HepG2 (cell line): Measurements from ENCODE around the gene SUPT4H1. TPM values are rescaled to one million over a fixed set of nuclear protein-coding genes. Genes with fewer than 3 reads are reported as not detected.

Experiments used
- ATAC-seq: fragments of 200-7000 bp; cut with Tn5 transposase; 3 replicates; pipeline ENCODE4 v1.9.1; 2020; ENCODE audit warnings: mild to moderate bottlenecking, moderate library complexity
- BruUV-seq: library from RNA; stranded (reverse); fragments of 400-500 nt; replicated peaks from 2 replicates; lab custom pipeline; 2021; lab: Mats Ljungman, UMichigan
- CTCF ChIA-PET: fragments of 300-600 bp; formaldehyde crosslinking; extraction: SDS; loops from one replicate; lab custom pipeline; 2021; ENCODE audit warnings: low total read pairs, inconsistent platforms, low intra/inter-chr PET ratio; lab: Yijun Ruan, JAX
- POLR2A ChIA-PET: fragments of 350-600 bp; sonication (Branson Sonifier 250); formaldehyde crosslinking; loops from one replicate; lab custom pipeline; 2020; ENCODE audit warnings: antibody characterized with exemption, inconsistent platforms; lab: Yijun Ruan, JAX
- DNase-seq: peaks from one replicate; pipeline ENCODE4 v3.0.0-alpha.2; 2015; ENCODE audit warnings: low spot score
- FAIRE-seq: peaks from 3 replicates; lab custom pipeline; 2011; peaks lifted over from hg19 to GRCh38; lab: Jason Lieb, UNC
- H2AFZ ChIP-seq: one replicate; pipeline ENCODE4 v1.6.1; 2011; ENCODE audit warnings: low read length, inconsistent platforms
- H3K27ac ChIP-seq: fragments of 300-600 bp; 3 replicates; pipeline ENCODE4 v1.8.0; 2011; ENCODE audit warnings: mixed run types, mild to moderate bottlenecking, mixed read lengths, low read length, inconsistent platforms; ENCODE audit not compliant: insufficient read depth; ENCODE audit errors: extremely low read length
- H3K27me3 ChIP-seq, 2 experiments: fragments of 200-600 bp in 1 of 2; 2 replicates in 1 of 2; 3 replicates in 1 of 2; pipeline versions ENCODE4 v1.6.0 to v1.8.0; 2011; ENCODE audit warnings: low read length in 2 of 2, mild to moderate bottlenecking in 2 of 2, moderate library complexity in 2 of 2, inconsistent platforms in 1 of 2; ENCODE audit not compliant: insufficient read depth in 2 of 2, control insufficient read depth in 1 of 2
- H3K36me3 ChIP-seq, 2 experiments: fragments of 200-600 bp in 1 of 2; replicated peaks in 1 of 2; 2 replicates in 1 of 2; 3 replicates in 1 of 2; pipeline versions ENCODE4 v1.5.1 to v1.8.0; 2011; ENCODE audit warnings: low read length in 2 of 2, inconsistent platforms in 1 of 2; ENCODE audit not compliant: insufficient read depth in 2 of 2, control insufficient read depth in 1 of 2
- H3K4me1 ChIP-seq: 2 replicates; pipeline ENCODE4 v1.5.1; 2012; ENCODE audit warnings: low read length, inconsistent platforms; ENCODE audit not compliant: insufficient read depth
- H3K4me2 ChIP-seq: 2 replicates; pipeline ENCODE4 v1.6.0; 2011; ENCODE audit warnings: low read depth, low read length, inconsistent platforms
- H3K4me3 ChIP-seq, 3 experiments: fragments of 200-600 bp in 1 of 3; sonication (generic), shearing (Covaris generic) in 1 of 3; replicated peaks in 1 of 3; 2 replicates each; pipeline ENCODE4 v1.5.1; 2011 to 2016; ENCODE audit warnings: low read length in 3 of 3, inconsistent platforms in 2 of 3, low read depth in 2 of 3, mild to moderate bottlenecking in 2 of 3, control low read depth in 1 of 3, mixed read lengths in 1 of 3; ENCODE audit not compliant: insufficient read depth in 1 of 3
- H3K79me2 ChIP-seq: one replicate; pipeline ENCODE4 v1.6.1; 2011; ENCODE audit warnings: low read length, inconsistent platforms; ENCODE audit not compliant: insufficient read depth
- H3K9ac ChIP-seq: 2 replicates; pipeline ENCODE4 v1.6.0; 2011; ENCODE audit warnings: mild to moderate bottlenecking, low read depth, low read length, inconsistent platforms; ENCODE audit not compliant: insufficient read depth
- H3K9me3 ChIP-seq: 2 replicates; pipeline ENCODE4 v1.5.1; 2012; ENCODE audit warnings: mild to moderate bottlenecking, low read length
- H4K20me1 ChIP-seq: 2 replicates; pipeline ENCODE4 v1.6.0; 2011; ENCODE audit warnings: inconsistent platforms, mild to moderate bottlenecking, low read length, moderate library complexity; ENCODE audit not compliant: insufficient read depth
- CREB1 ChIP-seq, 2 experiments: fragments of 450-650 bp in 1 of 2; IDR thresholded peaks; 2 replicates each; pipeline ENCODE4 v1.6.1; 2016 to 2017; ENCODE audit warnings: control low read depth in 1 of 2, mild to moderate bottlenecking in 1 of 2, missing compliant biosample characterization in 1 of 2, missing genetic modification characterization in 1 of 2
- POGZ ChIP-seq: sonication (generic); formaldehyde crosslinking; IDR thresholded peaks from 2 replicates; pipeline ENCODE4 v1.4.0; 2020; ENCODE audit warnings: mild to moderate bottlenecking, missing genetic modification reagents
- RBM39 ChIP-seq: fragments of 200-400 bp; formaldehyde crosslinking; IDR thresholded peaks from one replicate; pipeline ENCODE4 v1.6.1; 2018; ENCODE audit warnings: antibody characterized with exemption, mild to moderate bottlenecking, low read depth, low read length; ENCODE audit not compliant: poor library complexity, severe bottlenecking
- SRSF4 ChIP-seq: fragments of 200-400 bp; formaldehyde crosslinking; IDR thresholded peaks from one replicate; pipeline ENCODE4 v1.6.1; 2018; ENCODE audit warnings: mild to moderate bottlenecking, low read depth, low read length, moderate library complexity; ENCODE audit not compliant: poor library complexity, severe bottlenecking
- SRSF9 ChIP-seq: fragments of 200-400 bp; formaldehyde crosslinking; IDR thresholded peaks from 2 replicates; pipeline ENCODE4 v1.6.1; 2018; ENCODE audit warnings: borderline replicate concordance, mild to moderate bottlenecking, low read depth, low read length; ENCODE audit not compliant: insufficient read depth, poor library complexity, severe bottlenecking
- ZKSCAN8 ChIP-seq: IDR thresholded peaks from 2 replicates; pipeline ENCODE4 v1.6.1; 2016; ENCODE audit warnings: borderline replicate concordance, missing genetic modification reagents, missing compliant biosample characterization
- ZNF44 ChIP-seq: sonication (generic); formaldehyde crosslinking; IDR thresholded peaks from 2 replicates; pipeline ENCODE4 v1.5.1; 2020; ENCODE audit warnings: mild to moderate bottlenecking, missing genetic modification reagents
- WGBS: methylation state at CpG from one replicate; pipeline ENCODE4 v1.1.6; 2017; ENCODE audit warnings: low lambda C conversion rate; 5-methylcytosine and 5-hydroxymethylcytosine counted together
- in situ Hi-C: cut with HindIII; loops from 2 replicates; pipeline ENCODE4 v1.10.0; 2017; ENCODE audit warnings: low pct_unique_long_range_greater_than_20kb; ENCODE audit not compliant: extremely low pct_ligation_motif_present
- intact Hi-C: fragments of 100-400 bp; cut with micrococcal nuclease; formaldehyde crosslinking; loops from one replicate; pipeline ENCODE4 v1.10.0; 2022; ENCODE audit not compliant: unreplicated experiment
- polyA plus RNA-seq, 8 experiments: library from polyadenylated mRNA; depleted of rRNA in 3 of 8; stranded (reverse) in 7 of 8; unstranded in 1 of 8; fragments of >200 nt; fragmentation: Illumina TruSeq in 4 of 8; extraction: Trizol in 4 of 8; gene quantifications; 2 replicates each; pipeline versions ENCODE4 v1.2.1 to v1.2.3, GENCODE V29; 2011 to 2016; ENCODE audit warnings: low read depth in 4 of 8, missing spikeins in 1 of 8, mixed read lengths in 1 of 8; ENCODE audit not compliant: insufficient read depth in 1 of 8
- total RNA-seq, 5 experiments: library from RNA; depleted of rRNA; stranded (reverse); fragments of >200 nt; fragmentation: Illumina TruSeq; extraction: Trizol; gene quantifications; 2 replicates each; pipeline ENCODE4 v1.2.3, GENCODE V29; 2016; ENCODE audit warnings: low read depth in 1 of 5
- TF ChIP-seq, protein P1 (sequence below): sonication (generic); formaldehyde crosslinking; IDR thresholded peaks from 2 replicates; pipeline ENCODE4 v1.4.0; 2020; ENCODE audit warnings: missing genetic modification reagents, borderline replicate concordance

The SUPT4H1 gene
- total and polyA plus RNA-seq, 2 of the 13 experiments (the other 11 are each of a cell fraction or from before 2014, with no cell fraction given) = 155 to 244 TPM

DNA sequence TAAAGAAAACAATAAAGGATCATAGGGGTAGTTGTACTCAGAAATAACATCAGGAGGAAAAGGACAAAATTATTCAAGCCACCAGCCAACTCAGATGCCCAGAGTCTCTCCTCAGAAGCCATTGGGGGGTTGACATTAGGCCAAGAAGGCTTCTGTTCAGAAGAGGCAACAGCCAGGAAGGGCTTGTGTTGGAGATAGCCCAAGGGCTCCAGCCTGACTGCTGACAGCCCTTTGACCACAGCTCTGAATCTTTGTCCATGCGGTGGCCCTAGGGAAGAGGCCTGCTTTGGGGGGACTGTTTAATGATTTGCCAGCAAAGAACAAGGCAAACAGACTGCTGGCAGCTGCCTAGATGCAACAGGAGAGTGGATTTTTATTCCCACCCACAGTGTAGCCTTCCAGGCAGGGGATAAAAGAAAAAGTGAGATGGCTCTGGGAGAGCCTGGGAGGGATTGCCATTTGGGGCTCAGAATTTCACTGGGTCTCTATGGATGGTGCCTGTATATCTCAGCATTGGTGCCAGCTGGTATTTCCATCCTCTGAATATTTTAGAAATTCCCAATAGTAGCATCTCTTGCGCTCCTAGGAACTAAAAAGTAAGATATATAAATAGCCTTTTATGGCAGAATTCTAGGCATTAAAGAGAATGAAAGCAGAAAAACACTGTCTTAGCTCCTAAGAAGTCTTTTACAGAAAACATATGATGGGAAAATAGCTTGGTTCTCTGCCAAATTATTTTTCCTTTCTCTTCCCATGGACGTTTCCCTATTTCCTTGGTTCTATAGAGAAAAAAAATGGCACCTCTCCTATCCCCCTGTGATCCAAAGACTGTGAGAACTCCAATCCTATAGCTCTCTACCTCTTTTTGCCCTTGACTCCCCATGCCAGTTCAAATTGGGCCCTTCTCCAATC is 29.4 kb upstream of the SUPT4H1 start:
- H3K36me3 ChIP-seq = peaks cover 11 to 18% of the 10 kb centered on the region in 2 experiments
- in situ Hi-C loops = no loop called here
- H3K79me2 ChIP-seq = peaks cover 97% of the 10 kb centered on the region
- peak overlapping the region in 1 of 3 experiments; percentile 36; a peak in 1 of 6 replicates for H3K4me3 ChIP-seq
- no peaks in the 10 kb centered on the region for H4K20me1 ChIP-seq
- DNase-seq (peak; percentile 97), FAIRE-seq (peak; percentile 93), ATAC-seq (peak; percentile 94)
- H2AFZ ChIP-seq = no peak overlapping the region
- H3K4me2 ChIP-seq = peak overlapping the region; percentile 77
- ChIA-PET POLR2A (interaction anchor here (0.8 to 9.7 kb wide), 19 partner anchors 9 to 250 kb away, joined by 3 to 458 read pairs (median 11); partner anchors contain the start of genes RNF43 and SUPT4H1), CTCF (interaction anchor here (0.9 kb wide), 1 partner anchor 36 kb away, joined by 3 read pairs; the partner anchor contains the start of gene RNF43)
- TSS peak; percentile 80 for BruUV-seq
- H3K4me1 ChIP-seq = peaks cover 100% of the 10 kb centered on the region
- peak overlapping the region; percentile 72 for H3K9ac ChIP-seq
- intact Hi-C loops = loop anchor here (1.0 to 2.0 kb wide), 6 partner anchors 10 to 44 kb away; partner anchors contain the start of genes RNF43 and SUPT4H1
- H3K27me3 ChIP-seq = no peaks in the 10 kb centered on the region
- peak overlapping the region; percentile 93 for H3K27ac ChIP-seq
- H3K9me3 ChIP-seq = no peaks in the 10 kb centered on the region
- 13% methylated on average over 3 of the region's 3 CpGs for WGBS
- TF ChIP-seq RBM39 (peak; percentile 39), CREB1 (IDR thresholded peaks at IDR 0.05) (no peak), CREB1 (CRISPR knock-in tag; IDR thresholded peaks at IDR 0.05) (peak; percentile 79), SRSF4 (no peak), ZKSCAN8 (peak; percentile 89), ZNF44 (CRISPR knock-in tag) (peak; percentile 90), POGZ (CRISPR knock-in tag) (peak; percentile 86), SRSF9 (no peak)
- TF ChIP-seq, protein P1, sequence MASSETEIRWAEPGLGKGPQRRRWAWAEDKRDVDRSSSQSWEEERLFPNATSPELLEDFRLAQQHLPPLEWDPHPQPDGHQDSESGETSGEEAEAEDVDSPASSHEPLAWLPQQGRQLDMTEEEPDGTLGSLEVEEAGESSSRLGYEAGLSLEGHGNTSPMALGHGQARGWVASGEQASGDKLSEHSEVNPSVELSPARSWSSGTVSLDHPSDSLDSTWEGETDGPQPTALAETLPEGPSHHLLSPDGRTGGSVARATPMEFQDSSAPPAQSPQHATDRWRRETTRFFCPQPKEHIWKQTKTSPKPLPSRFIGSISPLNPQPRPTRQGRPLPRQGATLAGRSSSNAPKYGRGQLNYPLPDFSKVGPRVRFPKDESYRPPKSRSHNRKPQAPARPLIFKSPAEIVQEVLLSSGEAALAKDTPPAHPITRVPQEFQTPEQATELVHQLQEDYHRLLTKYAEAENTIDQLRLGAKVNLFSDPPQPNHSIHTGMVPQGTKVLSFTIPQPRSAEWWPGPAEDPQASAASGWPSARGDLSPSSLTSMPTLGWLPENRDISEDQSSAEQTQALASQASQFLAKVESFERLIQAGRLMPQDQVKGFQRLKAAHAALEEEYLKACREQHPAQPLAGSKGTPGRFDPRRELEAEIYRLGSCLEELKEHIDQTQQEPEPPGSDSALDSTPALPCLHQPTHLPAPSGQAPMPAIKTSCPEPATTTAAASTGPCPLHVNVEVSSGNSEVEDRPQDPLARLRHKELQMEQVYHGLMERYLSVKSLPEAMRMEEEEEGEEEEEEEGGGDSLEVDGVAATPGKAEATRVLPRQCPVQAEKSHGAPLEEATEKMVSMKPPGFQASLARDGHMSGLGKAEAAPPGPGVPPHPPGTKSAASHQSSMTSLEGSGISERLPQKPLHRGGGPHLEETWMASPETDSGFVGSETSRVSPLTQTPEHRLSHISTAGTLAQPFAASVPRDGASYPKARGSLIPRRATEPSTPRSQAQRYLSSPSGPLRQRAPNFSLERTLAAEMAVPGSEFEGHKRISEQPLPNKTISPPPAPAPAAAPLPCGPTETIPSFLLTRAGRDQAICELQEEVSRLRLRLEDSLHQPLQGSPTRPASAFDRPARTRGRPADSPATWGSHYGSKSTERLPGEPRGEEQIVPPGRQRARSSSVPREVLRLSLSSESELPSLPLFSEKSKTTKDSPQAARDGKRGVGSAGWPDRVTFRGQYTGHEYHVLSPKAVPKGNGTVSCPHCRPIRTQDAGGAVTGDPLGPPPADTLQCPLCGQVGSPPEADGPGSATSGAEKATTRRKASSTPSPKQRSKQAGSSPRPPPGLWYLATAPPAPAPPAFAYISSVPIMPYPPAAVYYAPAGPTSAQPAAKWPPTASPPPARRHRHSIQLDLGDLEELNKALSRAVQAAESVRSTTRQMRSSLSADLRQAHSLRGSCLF (CRISPR knock-in tag) = 0 out of 2 replicates have a peak, but pooled peaks have one; percentile 42
